HG02763 (cell line): Measurements from ENCODE around the gene RAB4A.
A peak's percentile ranks its signal among the peaks of the same experiment; 100 is the strongest.
"Not testable (repeated sequence)": the region's sequence is repeated elsewhere in the genome, so short reads cannot be mapped to it uniquely, and the experiment has no call there.

Experiments
- ATAC-seq: cut with Tn5 transposase; IDR thresholded peaks from one replicate; pipeline ENCODE4 v1.9.1; 2021; ENCODE audit warnings: mild to moderate bottlenecking, moderate library complexity; ENCODE audit not compliant: unreplicated experiment

Gene RAB4A

DNA sequence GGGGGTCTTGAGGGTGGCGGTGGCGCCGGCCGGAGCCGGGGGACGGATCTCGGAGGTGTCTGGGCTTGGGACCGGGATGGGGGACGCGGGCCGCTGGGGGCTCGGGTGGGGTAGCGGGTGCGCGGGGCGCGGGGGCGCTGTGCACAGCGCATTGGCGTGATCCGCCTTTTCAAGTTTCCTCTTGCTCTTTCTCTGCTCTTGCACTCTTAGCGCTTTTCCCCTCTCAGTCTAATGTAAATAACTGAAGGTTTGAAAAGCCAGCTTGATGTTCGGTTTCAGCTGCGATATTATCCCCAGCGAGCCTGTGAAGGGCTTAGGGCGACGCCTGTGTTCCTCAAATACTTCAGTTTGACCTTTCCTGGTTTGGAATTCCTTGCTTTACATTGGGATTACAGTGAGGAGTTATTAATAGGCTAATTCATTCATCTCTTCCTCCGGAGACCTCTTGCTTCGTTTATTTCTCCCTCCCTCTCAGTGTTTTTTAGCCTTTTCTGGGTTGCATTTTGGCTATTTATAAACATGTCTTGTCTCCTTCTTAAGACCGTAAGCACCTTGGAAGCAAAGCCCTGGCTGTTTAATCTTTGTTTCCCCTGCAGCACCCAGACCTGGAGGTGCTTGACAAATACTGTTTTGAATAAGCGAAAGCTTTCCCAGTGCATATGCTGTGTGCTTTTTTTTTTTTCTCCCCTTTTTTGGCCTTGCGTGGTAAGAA is 693 bp downstream of the RAB4A start:
- peak; percentile 38 for ATAC-seq

DNA sequence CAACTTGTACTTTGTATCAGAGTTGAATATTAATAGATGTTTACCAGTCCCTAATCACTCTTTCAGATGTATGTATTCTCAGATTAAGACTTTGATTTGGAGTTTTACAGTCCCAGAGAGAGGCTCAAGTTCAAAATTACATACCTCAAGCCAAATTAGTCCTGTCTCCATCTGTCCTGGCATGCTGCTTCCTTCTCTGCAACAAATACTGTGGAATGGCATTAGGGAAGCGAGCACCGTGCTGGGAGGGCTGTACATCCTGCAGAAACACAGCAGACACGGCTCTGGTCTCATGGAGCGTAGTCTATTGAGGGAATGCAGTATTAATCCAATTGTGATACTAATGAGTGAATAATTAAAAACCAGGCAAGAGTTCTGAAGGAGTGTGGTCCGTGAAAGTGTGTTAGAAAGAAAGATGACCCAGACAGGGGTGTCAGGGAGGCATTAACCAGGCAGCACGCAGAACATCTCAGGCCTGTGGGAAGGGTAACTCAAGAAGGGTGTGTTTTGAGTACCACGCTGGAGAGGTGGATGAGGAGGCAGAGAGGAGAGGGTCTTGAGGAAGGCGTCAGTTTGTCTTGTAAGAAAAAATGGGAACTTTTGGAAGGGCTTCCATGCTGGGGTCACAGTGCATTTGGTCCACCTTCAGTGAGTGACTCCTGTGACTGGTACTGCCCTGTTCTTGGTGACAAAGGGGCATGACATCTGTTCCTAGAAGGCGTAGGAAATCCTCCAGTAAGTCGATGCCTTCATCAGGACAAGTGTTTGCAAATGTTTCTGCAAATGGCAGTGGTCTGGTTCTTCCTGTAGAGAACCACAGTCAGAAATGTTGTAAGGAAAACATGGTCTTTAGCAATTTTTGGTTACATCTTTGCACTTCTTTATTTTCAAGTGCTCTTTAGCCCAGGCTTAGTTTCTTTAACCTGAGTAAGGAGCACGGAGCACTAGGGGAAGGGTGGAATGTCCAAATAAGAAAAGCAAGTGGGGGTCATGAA is 1.6 kb downstream of the RAB4A start:
- ATAC-seq: no peak

DNA sequence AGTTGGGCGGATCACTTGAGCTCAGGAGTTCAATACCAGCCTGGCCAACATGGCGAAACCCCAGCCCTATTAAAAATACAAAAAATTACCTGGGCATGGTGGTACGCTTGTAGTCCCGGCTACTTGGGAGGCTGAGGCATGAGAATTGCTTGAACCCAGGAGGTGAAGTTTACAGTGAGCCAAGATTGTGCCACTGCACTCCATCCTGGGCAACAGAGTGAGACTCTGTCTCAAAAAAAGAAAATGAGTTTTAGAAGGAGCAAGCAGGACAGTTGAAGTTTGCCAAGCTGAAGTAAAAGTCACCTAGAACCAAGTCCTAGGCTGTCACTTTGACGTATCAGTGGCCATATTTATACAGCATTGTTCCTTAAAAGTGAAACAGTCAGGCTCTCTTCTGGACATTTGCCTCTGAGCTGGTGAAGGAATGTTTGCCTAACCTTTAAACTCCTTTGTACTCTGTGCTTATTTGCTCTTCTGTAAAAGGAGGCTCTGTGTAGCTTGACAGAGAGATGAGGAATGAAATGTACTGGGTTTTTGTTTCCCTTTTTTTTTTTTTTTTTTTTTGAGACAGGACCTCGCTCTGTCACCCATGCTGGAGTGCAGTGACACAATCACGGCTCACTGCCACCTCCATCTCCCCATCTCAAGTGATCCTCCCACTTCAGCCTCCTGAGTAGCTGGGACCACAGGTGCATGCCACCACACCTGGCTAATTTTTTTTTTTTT is 2.8 kb downstream of the RAB4A start:
- ATAC-seq: no peak

DNA sequence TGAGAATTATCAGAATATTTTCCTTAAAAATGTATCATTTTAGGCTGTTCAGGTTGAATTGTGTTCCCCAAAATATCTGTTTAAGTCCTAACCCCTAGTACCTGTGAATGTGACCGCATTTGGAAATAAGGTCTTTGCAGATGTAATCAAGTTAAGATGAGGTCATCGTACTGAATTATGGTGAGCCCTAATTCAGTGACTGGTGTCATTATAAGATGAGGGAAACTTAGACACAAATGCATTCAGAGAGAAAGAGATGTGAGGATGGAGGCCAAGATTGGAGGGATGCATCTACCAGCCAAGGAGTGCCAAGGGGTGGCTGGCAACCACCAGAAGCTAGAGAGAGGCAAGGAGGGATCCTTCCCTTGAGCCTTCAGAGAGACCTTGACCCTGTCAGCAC is 4.1 kb downstream of the RAB4A start:
- no peak for ATAC-seq

DNA sequence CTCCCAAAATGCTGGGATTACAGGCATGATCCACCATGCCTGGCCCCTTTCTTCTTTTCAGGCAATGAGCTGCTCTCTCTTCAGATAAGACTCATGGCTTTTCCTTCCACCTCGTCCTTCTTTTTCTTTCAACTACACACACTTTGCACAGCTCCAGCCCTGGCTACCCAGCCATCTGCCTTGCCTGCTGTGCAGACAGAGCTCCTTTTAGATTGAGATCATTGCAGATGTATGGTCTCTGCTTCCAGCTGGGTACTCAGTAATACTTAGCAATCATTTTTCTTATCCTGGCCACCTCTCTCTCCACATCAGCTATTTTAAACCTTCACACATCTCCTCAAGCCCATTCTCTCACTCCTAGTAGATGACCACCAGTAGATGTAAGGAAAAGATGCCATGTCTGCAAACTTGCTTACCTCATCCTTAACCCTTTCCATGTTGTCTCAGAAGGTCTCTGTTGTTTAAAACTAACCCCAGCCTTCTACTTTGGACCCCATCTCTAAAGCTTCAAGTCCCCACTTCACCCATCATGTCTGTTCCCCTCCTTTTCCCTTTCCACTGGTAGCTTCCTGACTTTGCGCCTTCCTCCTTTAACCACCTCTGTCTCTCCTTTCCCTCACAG is 7.3 kb downstream of the RAB4A start:
- ATAC-seq: no peak

DNA sequence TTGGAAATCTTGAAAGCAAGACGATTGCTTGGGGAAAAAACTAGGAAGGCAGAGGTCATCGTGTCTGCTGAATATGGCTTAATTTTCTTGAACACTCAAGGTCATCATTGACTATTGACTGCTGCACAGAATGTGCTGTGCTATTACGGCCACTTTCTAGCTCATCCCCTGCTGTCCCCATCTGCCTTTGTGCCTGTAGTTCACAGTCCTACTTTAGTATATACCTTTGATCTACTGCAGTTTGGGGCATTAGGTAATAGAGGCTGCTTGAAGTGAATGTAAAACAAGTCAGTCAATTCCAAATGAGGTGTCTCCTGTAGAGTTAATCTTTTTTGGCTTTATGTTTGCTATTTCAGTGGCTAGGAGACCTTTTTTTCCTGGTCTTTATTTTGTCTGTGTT is 8.3 kb downstream of the RAB4A start:
- ATAC-seq: no peak

DNA sequence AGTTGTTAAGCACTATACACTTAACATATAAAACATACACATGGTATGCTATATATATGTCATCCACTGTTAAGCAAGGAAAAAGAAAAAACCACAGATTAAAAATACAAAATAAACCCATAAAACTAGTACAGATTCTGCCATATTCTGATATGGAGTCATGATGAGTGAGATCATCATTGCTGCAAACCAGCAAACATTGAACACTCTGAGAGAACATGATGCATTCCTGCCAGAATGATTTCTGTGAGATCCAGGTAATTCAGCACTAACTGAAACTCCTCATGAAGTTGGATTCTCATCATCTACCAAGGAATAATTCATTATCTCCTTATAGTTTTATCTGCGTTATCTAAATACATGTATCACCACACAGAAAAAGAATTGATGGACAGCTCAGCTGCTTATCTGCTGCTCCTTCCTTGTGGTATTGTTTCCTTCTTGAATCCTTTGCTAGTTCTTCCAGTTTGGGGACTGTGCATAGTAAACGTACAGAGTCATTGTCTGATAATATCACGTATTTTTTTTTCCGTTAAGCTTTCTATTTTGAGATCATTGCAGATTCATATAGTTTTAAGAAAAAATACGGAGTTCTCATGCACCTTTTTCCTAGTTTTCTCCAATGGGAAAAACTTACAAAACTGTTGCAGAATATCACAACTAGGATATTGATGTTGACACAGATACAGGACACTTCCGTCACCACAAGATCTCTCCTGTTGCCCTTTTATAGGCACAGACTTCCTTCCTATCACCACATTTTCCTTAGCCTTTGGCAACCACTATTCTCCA is 9.3 kb downstream of the RAB4A start:
- ATAC-seq: no peak

DNA sequence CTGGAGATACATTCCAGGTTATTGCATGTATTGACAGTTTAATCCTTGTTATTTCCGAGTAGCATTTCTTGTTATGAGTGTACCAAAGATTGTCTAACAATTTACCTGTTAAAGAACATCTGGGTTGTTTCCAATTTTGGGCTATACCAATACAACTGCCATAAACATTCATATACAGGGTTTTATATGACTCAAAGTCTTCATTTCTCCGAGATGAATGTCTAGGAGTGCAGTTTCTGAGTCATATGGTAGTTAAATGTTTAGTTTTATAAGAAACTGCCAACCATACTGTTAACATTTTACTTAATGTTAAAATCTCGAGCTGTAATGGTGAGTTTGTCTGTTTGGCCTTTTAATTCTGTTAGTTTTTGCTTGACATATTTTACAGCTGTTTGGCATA is 10.0 kb downstream of the RAB4A start:
- no peak for ATAC-seq

DNA sequence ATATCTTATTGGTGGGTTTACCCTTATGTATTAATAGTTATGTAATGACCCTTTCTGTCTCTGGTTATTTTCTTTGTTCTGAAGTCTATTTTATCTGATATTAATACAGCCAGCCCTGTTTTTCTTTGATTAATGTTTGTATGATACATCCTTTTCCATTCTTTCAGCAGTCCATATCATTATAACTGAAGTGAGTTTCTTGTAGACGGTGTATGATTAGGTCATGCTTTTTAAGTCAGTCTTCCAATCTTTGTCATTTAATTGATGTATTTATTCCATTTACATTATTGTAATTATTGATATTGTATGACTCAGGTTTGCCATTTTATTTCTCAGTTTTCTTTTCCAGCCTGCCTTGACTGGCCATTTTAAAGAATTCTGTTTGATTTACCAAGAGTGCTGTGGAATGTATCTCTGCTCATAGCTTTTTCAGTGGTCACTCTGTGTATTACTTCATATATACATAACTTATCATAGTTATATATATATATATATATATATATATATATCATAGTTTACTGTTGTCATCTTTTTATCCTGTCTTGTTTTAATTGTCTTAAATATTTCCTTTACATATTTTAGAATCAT is 10.5 kb downstream of the RAB4A start:
- ATAC-seq: no peak

DNA sequence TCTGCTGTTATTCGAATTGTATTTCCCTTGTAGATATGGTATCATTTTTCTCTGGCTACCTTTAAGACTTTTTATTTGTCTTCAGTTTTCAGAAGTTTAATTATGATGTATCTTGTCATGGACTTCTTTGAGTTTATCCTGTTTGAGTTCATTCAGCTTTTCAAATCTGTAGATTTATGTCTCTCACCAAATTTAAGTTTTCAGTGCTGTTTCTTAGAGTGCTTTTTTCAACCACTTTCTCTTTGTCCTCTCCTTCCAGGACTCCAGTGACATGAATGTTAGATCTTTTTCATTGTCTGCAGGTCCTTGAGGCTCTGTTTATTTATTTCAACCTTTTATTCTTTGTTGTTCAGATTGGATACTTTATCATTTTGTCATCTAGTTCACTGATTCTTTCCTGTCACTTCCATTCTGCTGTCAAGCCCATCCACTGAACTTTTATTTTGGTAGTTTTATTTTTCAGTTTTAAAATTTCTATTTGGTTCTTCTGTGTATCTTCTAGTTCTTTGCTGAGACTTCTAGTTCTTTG is 11.4 kb downstream of the RAB4A start:
- ATAC-seq: no peak

DNA sequence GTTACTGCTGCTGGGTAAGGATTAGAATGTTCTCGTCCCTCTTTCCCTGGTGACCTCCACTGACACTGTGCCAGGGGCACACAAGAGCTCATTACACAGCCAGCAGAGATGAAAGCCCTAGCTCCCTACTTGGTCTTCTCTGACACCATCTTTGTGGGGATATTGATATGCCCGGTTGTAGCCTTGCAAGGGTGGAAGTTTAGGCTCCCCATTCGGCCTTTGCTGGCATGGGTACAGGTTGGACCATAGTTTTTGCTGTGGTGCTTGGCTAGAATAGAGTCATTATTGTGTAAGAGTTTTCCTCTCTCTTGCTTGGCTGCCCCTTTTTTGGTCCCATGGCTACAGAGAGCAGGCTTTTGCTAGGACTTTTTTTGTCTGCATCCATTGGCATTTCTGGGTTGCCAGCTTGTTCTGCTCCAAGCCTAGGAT is 12.3 kb downstream of the RAB4A start:
- no peak for ATAC-seq

DNA sequence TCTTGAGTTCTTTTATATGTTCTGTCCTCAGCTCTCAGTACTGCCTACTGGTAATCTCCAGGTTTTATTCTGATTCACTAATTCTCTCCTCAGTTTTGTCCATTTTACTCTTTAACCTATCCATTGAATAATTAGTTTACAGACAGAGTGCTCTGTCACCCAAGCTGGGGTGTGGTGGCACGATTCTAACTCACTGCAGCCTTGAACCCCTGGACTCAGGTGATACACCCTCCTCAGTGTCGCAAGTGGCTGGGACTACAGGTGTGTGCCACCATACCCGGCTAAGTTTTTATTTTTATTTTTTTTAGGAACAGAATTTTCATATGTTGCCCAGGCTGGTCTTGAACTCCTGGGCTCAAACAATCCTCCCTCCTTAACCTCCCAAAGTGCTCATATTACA is 14.0 kb downstream of the RAB4A start:
- ATAC-seq: no peak

DNA sequence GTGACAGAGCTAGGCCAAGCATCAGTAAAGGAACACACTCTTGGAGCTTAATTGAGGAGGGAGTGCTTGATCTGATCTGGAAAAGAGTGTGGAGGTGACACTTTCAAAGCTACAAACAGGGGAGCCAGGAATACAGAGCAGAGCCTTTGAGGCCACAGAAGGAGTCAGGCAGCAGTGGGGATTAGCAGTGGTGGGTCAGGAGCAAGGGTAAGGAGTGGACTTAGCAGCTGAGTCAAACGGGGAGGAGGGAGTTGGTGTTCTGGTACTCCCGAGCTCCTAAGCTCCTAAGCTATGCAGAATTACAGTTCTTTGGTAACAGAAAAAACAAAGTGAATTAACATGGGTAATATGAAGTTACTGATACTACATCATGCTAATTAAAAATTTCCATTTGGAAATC is 14.5 kb downstream of the RAB4A start:
- no peak for ATAC-seq

DNA sequence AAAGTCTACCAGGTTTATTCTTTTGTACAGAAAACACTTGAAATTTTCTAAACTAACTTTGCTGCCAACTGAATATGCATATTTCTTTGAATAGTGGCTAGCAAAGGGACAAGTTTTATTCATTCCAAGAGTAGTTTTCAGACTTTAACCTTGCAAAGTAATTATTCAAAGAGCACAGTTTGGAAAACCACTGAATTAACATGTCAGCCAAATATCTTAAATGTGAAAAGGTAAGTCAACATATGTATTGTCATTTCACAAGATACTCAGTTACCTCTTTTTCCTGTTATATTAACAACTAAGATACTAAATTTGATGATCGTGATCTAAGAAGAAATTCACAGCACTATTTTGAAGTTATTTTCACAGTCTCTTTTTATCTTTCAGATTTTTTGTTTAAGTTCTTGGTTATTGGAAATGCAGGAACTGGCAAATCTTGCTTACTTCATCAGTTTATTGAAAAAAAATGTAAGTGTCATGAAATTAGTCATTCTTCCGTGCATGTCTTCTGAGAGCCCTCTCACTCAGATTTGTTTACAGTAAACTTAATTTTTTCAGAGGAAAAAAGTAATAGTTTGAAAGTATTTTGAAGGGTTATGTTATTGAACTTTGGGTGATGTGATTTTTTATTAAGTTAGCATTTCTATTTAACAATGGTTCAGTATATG is 15.3 kb downstream of the RAB4A start:
- no peak for ATAC-seq

DNA sequence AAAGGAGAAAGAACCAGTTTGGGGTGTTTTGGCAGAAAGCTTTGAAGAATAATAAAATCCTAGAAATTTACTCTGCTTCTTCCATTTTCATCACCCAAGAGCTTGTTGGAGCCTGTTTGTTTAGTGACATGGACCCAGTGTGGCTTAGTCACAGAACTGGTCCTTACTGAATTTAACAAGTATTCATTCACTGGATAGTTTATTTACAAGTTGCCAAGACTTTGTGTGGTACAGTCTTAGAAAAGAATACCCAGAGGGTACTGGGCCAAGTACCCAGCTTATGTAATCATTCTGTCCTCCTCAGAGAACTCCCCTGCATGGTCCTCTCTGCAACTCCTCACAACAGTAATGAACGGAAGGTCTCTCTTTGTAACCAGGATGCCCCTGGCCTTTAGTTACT is 16.4 kb downstream of the RAB4A start:
- no peak for ATAC-seq

DNA sequence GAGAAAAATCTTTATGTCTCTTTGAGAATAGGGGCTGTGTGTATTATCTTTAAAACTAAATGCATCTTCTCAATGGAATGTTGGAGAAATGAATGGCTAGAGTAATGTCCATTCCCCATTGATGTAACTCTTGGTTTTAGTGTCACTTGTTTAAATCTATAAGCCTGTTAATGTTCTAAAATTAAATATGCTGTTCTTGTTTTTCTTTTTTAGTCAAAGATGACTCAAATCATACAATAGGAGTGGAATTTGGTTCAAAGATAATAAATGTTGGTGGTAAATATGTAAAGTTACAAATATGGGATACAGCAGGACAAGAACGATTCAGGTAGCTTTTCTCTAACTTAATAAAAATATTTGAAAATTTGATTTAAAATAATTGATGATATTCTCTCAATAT is 17.6 kb downstream of the RAB4A start:
- no peak for ATAC-seq

DNA sequence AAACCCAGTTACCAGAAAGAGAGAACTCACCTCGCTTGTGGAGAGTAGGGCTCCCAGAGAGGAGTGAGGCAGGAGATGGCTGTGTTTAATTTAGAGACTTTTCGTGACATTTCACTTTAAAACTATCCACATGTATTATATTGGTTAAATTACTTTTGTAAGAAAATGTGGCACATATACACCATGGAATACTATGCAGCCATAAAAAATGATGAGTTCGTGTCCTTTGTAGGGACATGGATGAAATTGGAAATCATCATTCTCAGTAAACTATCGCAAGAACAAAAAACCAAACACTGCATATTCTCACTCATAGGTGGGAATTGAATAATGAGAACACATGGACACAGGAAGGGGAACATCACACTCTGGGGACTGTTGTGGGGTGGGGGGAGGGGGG is 20.8 kb downstream of the RAB4A start:
- not testable (repeated sequence) for ATAC-seq

DNA sequence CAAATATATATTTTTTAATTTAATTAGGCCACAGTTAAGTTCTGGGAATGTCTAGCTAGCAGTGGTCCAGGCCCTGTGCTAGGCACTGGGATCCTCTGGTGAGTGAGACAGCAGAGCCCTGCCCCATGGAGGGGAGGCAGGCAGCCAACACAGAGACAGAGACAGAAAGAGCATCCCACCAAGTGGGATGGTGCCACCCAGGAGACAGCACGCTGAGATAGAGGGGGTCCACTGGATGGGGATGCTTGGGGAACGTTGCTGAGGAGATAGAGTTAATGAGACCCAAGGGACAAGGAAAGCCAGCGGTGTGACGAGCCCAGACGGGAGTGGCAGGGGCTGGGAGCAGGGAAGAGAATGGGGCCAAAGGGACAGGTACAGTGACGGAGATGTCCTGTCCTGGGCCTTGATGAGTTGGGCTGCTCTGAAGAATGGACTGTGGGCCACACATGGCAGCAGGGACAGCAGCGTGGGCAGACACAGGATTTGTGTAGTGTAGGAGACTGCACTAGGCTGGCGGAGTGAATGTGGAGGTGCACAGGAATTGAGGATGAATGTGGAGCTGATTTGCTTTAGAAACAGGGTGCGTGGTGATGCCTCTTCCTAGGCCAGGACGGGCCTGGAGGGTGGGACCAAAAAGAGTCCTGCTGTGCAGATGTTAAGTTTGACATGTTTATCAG is 22.8 kb downstream of the RAB4A start:
- ATAC-seq: no peak
